PC-3 (cell line): ENCODE data around the gene CRYBA1. TPM values are rescaled to one million over a fixed set of nuclear protein-coding genes. Genes with fewer than 3 reads are reported as not detected.

Experiments
- ATAC-seq: fragments of 200-7000 bp; cut with Tn5 transposase; 2 replicates; pipeline ENCODE4 v1.9.1; 2020; ENCODE audit warnings: mild to moderate bottlenecking, moderate library complexity
- BruUV-seq: library from RNA; stranded (reverse); fragments of 400-500 nt; replicated peaks from 2 replicates; lab custom pipeline; 2021; lab: Mats Ljungman, UMichigan
- CTCF ChIA-PET: fragments of 300-600 bp; sonication (Branson Sonifier 250); formaldehyde crosslinking; loops from one replicate; lab custom pipeline; 2022; ENCODE audit warnings: antibody characterized with exemption; lab: Charles Lee
- POLR2A ChIA-PET: fragments of 300-600 bp; sonication (Branson Sonifier 250); formaldehyde crosslinking; loops from one replicate; lab custom pipeline; 2022; ENCODE audit warnings: antibody characterized with exemption; ENCODE audit not compliant: unreplicated experiment; lab: Charles Lee
- DNase-seq: peaks from one replicate; pipeline ENCODE4 v3.0.0-alpha.2; 2015
- H2AFZ ChIP-seq: fragments of 300-600 bp; sonication (generic); 2 replicates; pipeline ENCODE4 v1.6.0; 2016; ENCODE audit warnings: antibody characterized with exemption, low read length
- H3F3A ChIP-seq: fragments of 300-600 bp; sonication (generic); one replicate; pipeline ENCODE4 v1.6.0; 2017; ENCODE audit warnings: antibody characterized with exemption, low read length, control low read depth, mild to moderate bottlenecking; ENCODE audit not compliant: unreplicated experiment
- H3K27ac ChIP-seq: fragments of 300-600 bp; sonication (generic); 2 replicates; pipeline ENCODE4 v1.5.1; 2016; ENCODE audit warnings: mild to moderate bottlenecking, low read length
- H3K27me3 ChIP-seq: fragments of 300-600 bp; sonication (generic); 2 replicates; pipeline ENCODE4 v1.6.1; 2016; ENCODE audit warnings: low read length, mixed read lengths
- H3K36me3 ChIP-seq: fragments of 300-600 bp; sonication (generic); 2 replicates; pipeline ENCODE4 v1.6.1; 2016; ENCODE audit warnings: low read depth, mixed run types, low read length, mixed read lengths
- H3K4me1 ChIP-seq: fragments of 300-600 bp; sonication (generic); 2 replicates; pipeline ENCODE4 v1.5.1; 2016; ENCODE audit warnings: low read length; ENCODE audit not compliant: insufficient read depth
- H3K4me2 ChIP-seq: fragments of 300-600 bp; sonication (generic); 2 replicates; pipeline ENCODE4 v1.6.0; 2016; ENCODE audit warnings: low read length
- H3K4me3 ChIP-seq: fragments of 300-600 bp; sonication (generic); 2 replicates; pipeline ENCODE4 v1.5.1; 2016; ENCODE audit warnings: mild to moderate bottlenecking, low read length, mixed read lengths
- H3K79me2 ChIP-seq: fragments of 300-600 bp; sonication (generic); 2 replicates; pipeline ENCODE4 v1.6.1; 2017; ENCODE audit warnings: low read length, mixed read lengths
- H3K9ac ChIP-seq: fragments of 300-600 bp; sonication (generic); 2 replicates; pipeline ENCODE4 v1.6.0; 2016; ENCODE audit warnings: mild to moderate bottlenecking, low read length
- H3K9me2 ChIP-seq: fragments of 300-600 bp; sonication (generic); replicated peaks from 2 replicates; pipeline ENCODE4 v1.6.1; 2016; ENCODE audit warnings: mixed run types, low read length, mixed read lengths
- H3K9me3 ChIP-seq: fragments of 300-600 bp; sonication (generic); 2 replicates; pipeline ENCODE4 v1.6.1; 2016; ENCODE audit warnings: low read length, mixed read lengths
- H4K20me1 ChIP-seq: fragments of 300-600 bp; sonication (generic); 2 replicates; pipeline ENCODE4 v1.6.1; 2016; ENCODE audit warnings: low read length, mixed read lengths
- CTCF ChIP-seq: fragments of 300-600 bp; sonication (generic); conservative IDR thresholded peaks from 2 replicates; pipeline ENCODE4 v1.5.1; 2017; ENCODE audit warnings: antibody characterized with exemption, low read depth, mild to moderate bottlenecking, low read length
- EZH2 ChIP-seq: fragments of 300-600 bp; sonication (generic); IDR thresholded peaks from one replicate; pipeline ENCODE4 v1.6.1; 2017; ENCODE audit warnings: antibody characterized with exemption, mild to moderate bottlenecking, low read length; ENCODE audit not compliant: unreplicated experiment
- EZH2phosphoT487 ChIP-seq: fragments of 300-600 bp; sonication (generic); IDR thresholded peaks from 2 replicates; pipeline ENCODE4 v1.6.1; 2018; ENCODE audit warnings: mild to moderate bottlenecking, antibody characterized with exemption, low read length, borderline replicate concordance
- intact Hi-C: fragments of 100-400 bp; cut with micrococcal nuclease; formaldehyde crosslinking; loops from 2 replicates; pipeline ENCODE4 v1.9.0; 2023
- total RNA-seq: library from RNA; depleted of rRNA; stranded (reverse); fragments of >200 nt; gene quantifications from 2 replicates; pipeline ENCODE4 v1.2.3, GENCODE V29; 2014

Gene CRYBA1
- total RNA-seq, 1 experiment from 2014 or later, result not detected

GRCh38 chr17:29247219-29247618 lies 560 bp downstream of the CRYBA1 start:
- Histone ChIP-seq H3F3A (no peaks in the 10 kb centered on the region), H3K4me3 (no peak overlapping the region), H3K79me2 (no peaks in the 10 kb centered on the region), H3K36me3 (no peaks in the 10 kb centered on the region), H3K9ac (no peak overlapping the region), H3K4me2 (no peak overlapping the region), H3K4me1 (no peaks in the 10 kb centered on the region), H2AFZ (no peak overlapping the region), H3K9me2 (no peaks in the 10 kb centered on the region), H3K27ac (no peak overlapping the region), H3K27me3 (no peaks in the 10 kb centered on the region), H3K9me3 (no peaks in the 10 kb centered on the region), H4K20me1 (no peaks in the 10 kb centered on the region)
- ChIA-PET POLR2A (no interaction called here), CTCF (no interaction called here)
- intact Hi-C loops, result no loop called here
- BruUV-seq, result no TSS peak
- TF ChIP-seq CTCF (no peak), EZH2phosphoT487 (no peak), EZH2 (no peak)
- DNase-seq, result no peak
- no peak for ATAC-seq

GRCh38 chr17:29248845-29249244 lies 2.2 kb downstream of the CRYBA1 start:
- ChIA-PET POLR2A (no interaction called here), CTCF (no interaction called here)
- Histone ChIP-seq H3K4me3 (no peak overlapping the region), H3K27ac (no peak overlapping the region), H3K79me2 (no peaks in the 10 kb centered on the region), H4K20me1 (no peaks in the 10 kb centered on the region), H3F3A (no peaks in the 10 kb centered on the region), H3K27me3 (no peaks in the 10 kb centered on the region), H3K36me3 (no peaks in the 10 kb centered on the region), H3K4me2 (no peak overlapping the region), H3K4me1 (no peaks in the 10 kb centered on the region), H3K9ac (no peak overlapping the region), H3K9me3 (no peaks in the 10 kb centered on the region), H3K9me2 (no peaks in the 10 kb centered on the region), H2AFZ (no peak overlapping the region)
- DNase-seq (no peak), ATAC-seq (no peak)
- no TSS peak for BruUV-seq
- intact Hi-C loops, result no loop called here
- TF ChIP-seq CTCF (no peak), EZH2phosphoT487 (no peak), EZH2 (no peak)

- POLR2A ChIA-PET, result interaction anchor here (0.7 kb wide), 1 partner anchor 316 kb away, joined by 5 read pairs; the partner anchor contains the start of gene ABHD15
- no peak for DNase-seq
Measured at GRCh38 chr17:29250666-29251065, 4.0 kb downstream of the CRYBA1 start.

More at GRCh38 chr17:29250666-29251065, 4.0 kb downstream of the CRYBA1 start:
- Histone ChIP-seq H3K79me2 (no peaks in the 10 kb centered on the region), H3K4me3 (no peak overlapping the region), H3F3A (no peaks in the 10 kb centered on the region), H4K20me1 (no peaks in the 10 kb centered on the region; the same call in 1 of the 2 replicates), H3K4me1 (no peaks in the 10 kb centered on the region), H3K27me3 (no peaks in the 10 kb centered on the region), H3K27ac (no peak overlapping the region), H3K9me2 (no peaks in the 10 kb centered on the region), H2AFZ (no peak overlapping the region), H3K9ac (no peak overlapping the region), H3K36me3 (no peaks in the 10 kb centered on the region), H3K9me3 (no peaks in the 10 kb centered on the region), H3K4me2 (no peak overlapping the region)
- intact Hi-C loops, result no loop called here
- CTCF ChIA-PET, result interaction anchor here (0.7 to 1.4 kb wide), 2 partner anchors 40 to 317 kb away, joined by 3 to 4 read pairs; no protein-coding TSS in a partner anchor
- TF ChIP-seq CTCF (no peak), EZH2 (no peak), EZH2phosphoT487 (no peak)
- ATAC-seq, result no peak
- BruUV-seq, result no TSS peak
